Ishikawa (cell line): Measurements from ENCODE around the gene BCCIP.

Experiments used
- CEBPB ChIP-seq: IDR thresholded peaks from 2 replicates; pipeline ENCODE4 v1.6.1; 2012
- CREB1 ChIP-seq: IDR thresholded peaks from 2 replicates; pipeline ENCODE4 v1.6.1; 2012; ENCODE audit warnings: low read depth
- EGR1 ChIP-seq: IDR thresholded peaks from 2 replicates; pipeline ENCODE4 v1.6.1; 2012
- EP300 ChIP-seq: IDR thresholded peaks from 2 replicates; pipeline ENCODE4 v1.6.1; 2012; ENCODE audit warnings: borderline replicate concordance
- RAD21 ChIP-seq: IDR thresholded peaks from 2 replicates; pipeline ENCODE4 v1.6.1; 2012; ENCODE audit warnings: low read depth
- TAF1 ChIP-seq: IDR thresholded peaks from 2 replicates; pipeline ENCODE4 v1.6.1; 2012; ENCODE audit warnings: low read depth, mild to moderate bottlenecking
- TCF12 ChIP-seq: IDR thresholded peaks from 2 replicates; pipeline ENCODE4 v1.6.1; 2012; ENCODE audit warnings: low read depth
- YY1 ChIP-seq: IDR thresholded peaks from 2 replicates; pipeline ENCODE4 v1.6.1; 2012; ENCODE audit warnings: low read depth
- ZBTB7A ChIP-seq: IDR thresholded peaks from 2 replicates; pipeline ENCODE4 v1.6.1; 2012; ENCODE audit warnings: low read depth
- TF ChIP-seq, protein P1 (sequence below): IDR thresholded peaks from 2 replicates; pipeline ENCODE4 v1.6.1; 2012; ENCODE audit warnings: low read depth, mild to moderate bottlenecking

DNA sequence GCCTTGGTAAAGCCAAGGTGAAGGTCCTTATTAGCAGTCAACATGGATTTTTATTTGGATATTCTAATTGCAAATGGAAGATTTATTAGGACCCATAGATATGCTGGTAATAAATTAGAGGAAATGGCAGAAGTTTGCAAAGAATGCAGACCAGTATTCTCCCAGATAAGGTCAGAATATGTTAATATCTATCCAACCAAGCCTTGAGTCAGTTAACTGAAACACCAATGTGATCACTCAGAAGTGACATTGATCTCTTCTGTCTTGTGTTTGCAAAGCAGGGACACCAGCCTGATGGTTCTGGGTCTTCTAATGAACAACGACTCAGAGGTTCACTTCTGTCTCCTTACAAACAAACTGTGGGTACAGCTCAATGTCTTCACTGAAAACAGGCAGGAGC is 21.8 kb upstream of the BCCIP start:
- no peak for TF ChIP-seq CREB1
- TF ChIP-seq, protein P1, sequence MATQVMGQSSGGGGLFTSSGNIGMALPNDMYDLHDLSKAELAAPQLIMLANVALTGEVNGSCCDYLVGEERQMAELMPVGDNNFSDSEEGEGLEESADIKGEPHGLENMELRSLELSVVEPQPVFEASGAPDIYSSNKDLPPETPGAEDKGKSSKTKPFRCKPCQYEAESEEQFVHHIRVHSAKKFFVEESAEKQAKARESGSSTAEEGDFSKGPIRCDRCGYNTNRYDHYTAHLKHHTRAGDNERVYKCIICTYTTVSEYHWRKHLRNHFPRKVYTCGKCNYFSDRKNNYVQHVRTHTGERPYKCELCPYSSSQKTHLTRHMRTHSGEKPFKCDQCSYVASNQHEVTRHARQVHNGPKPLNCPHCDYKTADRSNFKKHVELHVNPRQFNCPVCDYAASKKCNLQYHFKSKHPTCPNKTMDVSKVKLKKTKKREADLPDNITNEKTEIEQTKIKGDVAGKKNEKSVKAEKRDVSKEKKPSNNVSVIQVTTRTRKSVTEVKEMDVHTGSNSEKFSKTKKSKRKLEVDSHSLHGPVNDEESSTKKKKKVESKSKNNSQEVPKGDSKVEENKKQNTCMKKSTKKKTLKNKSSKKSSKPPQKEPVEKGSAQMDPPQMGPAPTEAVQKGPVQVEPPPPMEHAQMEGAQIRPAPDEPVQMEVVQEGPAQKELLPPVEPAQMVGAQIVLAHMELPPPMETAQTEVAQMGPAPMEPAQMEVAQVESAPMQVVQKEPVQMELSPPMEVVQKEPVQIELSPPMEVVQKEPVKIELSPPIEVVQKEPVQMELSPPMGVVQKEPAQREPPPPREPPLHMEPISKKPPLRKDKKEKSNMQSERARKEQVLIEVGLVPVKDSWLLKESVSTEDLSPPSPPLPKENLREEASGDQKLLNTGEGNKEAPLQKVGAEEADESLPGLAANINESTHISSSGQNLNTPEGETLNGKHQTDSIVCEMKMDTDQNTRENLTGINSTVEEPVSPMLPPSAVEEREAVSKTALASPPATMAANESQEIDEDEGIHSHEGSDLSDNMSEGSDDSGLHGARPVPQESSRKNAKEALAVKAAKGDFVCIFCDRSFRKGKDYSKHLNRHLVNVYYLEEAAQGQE, result no peak
- no peak for TF ChIP-seq EGR1
- TF ChIP-seq EP300, result no peak
- no peak for TF ChIP-seq YY1
- TF ChIP-seq TCF12, result no peak
- no peak for TF ChIP-seq CEBPB
- TF ChIP-seq RAD21, result no peak
- TF ChIP-seq TAF1, result no peak
- no peak for TF ChIP-seq ZBTB7A
